Measurements from ENCODE around the gene BPIFB2. TPM values are rescaled to one million over a fixed set of nuclear protein-coding genes. Genes with fewer than 3 reads are reported as not detected.

BPIFB2 gene
- polyA plus RNA-seq, 1 donor (not counting 4 experiments of a cell fraction or from before 2014, with no cell fraction given), result not detected

GRCh38 chr20:33061658-33062028 is 54.1 kb downstream of the BPIFB2 start:
- dilution Hi-C loops (cut with MboI; ENCODE audit: extremely low pct_ligation_motif_present, low sequenced_read_pairs), result no loop called here
- H3K36me3 ChIP-seq (ENCODE audit: control insufficient read depth in 2 of 2, extremely low read depth in 1 of 2, insufficient read depth in 2 of 2, low read length in 2 of 2), result no peaks in the 10 kb centered on the region

GRCh38 chr20:33062105-33062824 is 54.8 kb downstream of the BPIFB2 start:
- Histone ChIP-seq H3K27me3 (ENCODE audit: control insufficient read depth, extremely low read depth, insufficient read depth, low read length) (no peaks in the 10 kb centered on the region), H3K27ac (ENCODE audit: control insufficient read depth, insufficient read depth, low read length) (no peak overlapping the region), H3K9me3 (ENCODE audit: control insufficient read depth, low read depth, low read length) (no peaks in the 10 kb centered on the region), H3K4me1 (ENCODE audit: control insufficient read depth, extremely low read depth, insufficient read depth, low read length) (peaks cover 4% of the 10 kb centered on the region), H3K4me2 (ENCODE audit: control insufficient read depth, extremely low read depth, insufficient read depth, low read depth, low read length) (no peak overlapping the region), H2AFZ (ENCODE audit: control insufficient read depth, low read length) (no peak overlapping the region), H3K36me3 (ENCODE audit: control insufficient read depth in 2 of 2, extremely low read depth in 1 of 2, insufficient read depth in 2 of 2, low read length in 2 of 2) (no peaks in the 10 kb centered on the region), H4K20me1 (ENCODE audit: control insufficient read depth, extremely low read depth, insufficient read depth, low read length) (no peaks in the 10 kb centered on the region), H3K9ac (ENCODE audit: control insufficient read depth, extremely low read depth, insufficient read depth, low read length) (no peak overlapping the region), H3K4me3 (ENCODE audit: control insufficient read depth in 2 of 3, extremely low read depth in 1 of 3, insufficient read depth in 2 of 3, low read depth in 1 of 3, low read length in 3 of 3) (no peak overlapping the region), H3K79me2 (ENCODE audit: control insufficient read depth, insufficient read depth, low read length) (no peaks in the 10 kb centered on the region), H3K9me1 (ENCODE audit: control insufficient read depth, extremely low read depth, insufficient read depth, low read length) (no peaks in the 10 kb centered on the region)
- TF ChIP-seq CTCF (optimal IDR thresholded peaks at IDR 0.05 in 1 of 3, IDR thresholded peaks at IDR 0.05 in 1 of 3, conservative IDR thresholded peaks at IDR 0.05 in 1 of 3; ENCODE audit: extremely low read depth in 1 of 3, insufficient read depth in 2 of 3, low read length in 3 of 3) (no peak), EZH2 (IDR thresholded peaks at IDR 0.05; ENCODE audit: low read length) (no peak)
- no peak for FAIRE-seq
- DNase-seq (ENCODE audit: low read depth, low spot score), result no peak
- dilution Hi-C loops (cut with MboI; ENCODE audit: extremely low pct_ligation_motif_present, low sequenced_read_pairs), result no loop called here

More at GRCh38 chr20:33061658-33062028, 54.1 kb downstream of the BPIFB2 start:
- H3K9me1 ChIP-seq (ENCODE audit: control insufficient read depth, extremely low read depth, insufficient read depth, low read length), result no peaks in the 10 kb centered on the region
- no peak overlapping the region for H2AFZ ChIP-seq (ENCODE audit: control insufficient read depth, low read length)
- no peak overlapping the region for H3K4me2 ChIP-seq (ENCODE audit: control insufficient read depth, extremely low read depth, insufficient read depth, low read depth, low read length)
- DNase-seq (ENCODE audit: low read depth, low spot score), result no peak
- no peaks in the 10 kb centered on the region for H3K79me2 ChIP-seq (ENCODE audit: control insufficient read depth, insufficient read depth, low read length)
- H3K9me3 ChIP-seq (ENCODE audit: control insufficient read depth, low read depth, low read length), result no peaks in the 10 kb centered on the region
- H3K9ac ChIP-seq (ENCODE audit: control insufficient read depth, extremely low read depth, insufficient read depth, low read length), result no peak overlapping the region
- peaks cover 4% of the 10 kb centered on the region for H3K4me1 ChIP-seq (ENCODE audit: control insufficient read depth, extremely low read depth, insufficient read depth, low read length)
- H3K27ac ChIP-seq (ENCODE audit: control insufficient read depth, insufficient read depth, low read length), result no peak overlapping the region
- no peak overlapping the region for H3K4me3 ChIP-seq (ENCODE audit: control insufficient read depth in 2 of 3, extremely low read depth in 1 of 3, insufficient read depth in 2 of 3, low read depth in 1 of 3, low read length in 3 of 3)
- FAIRE-seq, result no peak
- no peaks in the 10 kb centered on the region for H4K20me1 ChIP-seq (ENCODE audit: control insufficient read depth, extremely low read depth, insufficient read depth, low read length)
- TF ChIP-seq EZH2 (IDR thresholded peaks at IDR 0.05; ENCODE audit: low read length) (no peak), CTCF (optimal IDR thresholded peaks at IDR 0.05 in 1 of 3, IDR thresholded peaks at IDR 0.05 in 1 of 3, conservative IDR thresholded peaks at IDR 0.05 in 1 of 3; ENCODE audit: extremely low read depth in 1 of 3, insufficient read depth in 2 of 3, low read length in 3 of 3) (no peak)
- no peaks in the 10 kb centered on the region for H3K27me3 ChIP-seq (ENCODE audit: control insufficient read depth, extremely low read depth, insufficient read depth, low read length)

All from keratinocyte (primary cell).